HepG2 (cell line): ENCODE results near the gene JDP2. TPM values are rescaled to one million over a fixed set of nuclear protein-coding genes. Genes with fewer than 3 reads are reported as not detected.

Experiments
- ATAC-seq: fragments of 200-7000 bp; cut with Tn5 transposase; 3 replicates; pipeline ENCODE4 v1.9.1; 2020; ENCODE audit warnings: mild to moderate bottlenecking, moderate library complexity
- BruUV-seq: library from RNA; stranded (reverse); fragments of 400-500 nt; replicated peaks from 2 replicates; lab custom pipeline; 2021; lab: Mats Ljungman, UMichigan
- CTCF ChIA-PET: fragments of 300-600 bp; formaldehyde crosslinking; extraction: SDS; loops from one replicate; lab custom pipeline; 2021; ENCODE audit warnings: low total read pairs, inconsistent platforms, low intra/inter-chr PET ratio; lab: Yijun Ruan, JAX
- POLR2A ChIA-PET: fragments of 350-600 bp; sonication (Branson Sonifier 250); formaldehyde crosslinking; loops from one replicate; lab custom pipeline; 2020; ENCODE audit warnings: antibody characterized with exemption, inconsistent platforms; lab: Yijun Ruan, JAX
- DNase-seq: peaks from one replicate; pipeline ENCODE4 v3.0.0-alpha.2; 2015; ENCODE audit warnings: low spot score
- FAIRE-seq: peaks from 3 replicates; lab custom pipeline; 2011; peaks lifted over from hg19 to GRCh38; lab: Jason Lieb, UNC
- H2AFZ ChIP-seq: one replicate; pipeline ENCODE4 v1.6.1; 2011; ENCODE audit warnings: low read length, inconsistent platforms
- H3K27ac ChIP-seq: fragments of 300-600 bp; 3 replicates; pipeline ENCODE4 v1.8.0; 2011; ENCODE audit warnings: mixed run types, mild to moderate bottlenecking, mixed read lengths, low read length, inconsistent platforms; ENCODE audit not compliant: insufficient read depth; ENCODE audit errors: extremely low read length
- H3K27me3 ChIP-seq, 2 experiments: fragments of 200-600 bp in 1 of 2; 2 replicates in 1 of 2; 3 replicates in 1 of 2; pipeline versions ENCODE4 v1.6.0 to v1.8.0; 2011; ENCODE audit warnings: low read length in 2 of 2, mild to moderate bottlenecking in 2 of 2, moderate library complexity in 2 of 2, inconsistent platforms in 1 of 2; ENCODE audit not compliant: insufficient read depth in 2 of 2, control insufficient read depth in 1 of 2
- H3K36me3 ChIP-seq, 2 experiments: fragments of 200-600 bp in 1 of 2; replicated peaks in 1 of 2; 2 replicates in 1 of 2; 3 replicates in 1 of 2; pipeline versions ENCODE4 v1.5.1 to v1.8.0; 2011; ENCODE audit warnings: low read length in 2 of 2, inconsistent platforms in 1 of 2; ENCODE audit not compliant: insufficient read depth in 2 of 2, control insufficient read depth in 1 of 2
- H3K4me1 ChIP-seq: 2 replicates; pipeline ENCODE4 v1.5.1; 2012; ENCODE audit warnings: low read length, inconsistent platforms; ENCODE audit not compliant: insufficient read depth
- H3K4me2 ChIP-seq: 2 replicates; pipeline ENCODE4 v1.6.0; 2011; ENCODE audit warnings: low read depth, low read length, inconsistent platforms
- H3K4me3 ChIP-seq, 3 experiments: fragments of 200-600 bp in 1 of 3; sonication (generic), shearing (Covaris generic) in 1 of 3; replicated peaks in 1 of 3; 2 replicates each; pipeline ENCODE4 v1.5.1; 2011 to 2016; ENCODE audit warnings: low read length in 3 of 3, inconsistent platforms in 2 of 3, low read depth in 2 of 3, mild to moderate bottlenecking in 2 of 3, control low read depth in 1 of 3, mixed read lengths in 1 of 3; ENCODE audit not compliant: insufficient read depth in 1 of 3
- H3K79me2 ChIP-seq: one replicate; pipeline ENCODE4 v1.6.1; 2011; ENCODE audit warnings: low read length, inconsistent platforms; ENCODE audit not compliant: insufficient read depth
- H3K9ac ChIP-seq: 2 replicates; pipeline ENCODE4 v1.6.0; 2011; ENCODE audit warnings: mild to moderate bottlenecking, low read depth, low read length, inconsistent platforms; ENCODE audit not compliant: insufficient read depth
- H3K9me3 ChIP-seq: 2 replicates; pipeline ENCODE4 v1.5.1; 2012; ENCODE audit warnings: mild to moderate bottlenecking, low read length
- H4K20me1 ChIP-seq: 2 replicates; pipeline ENCODE4 v1.6.0; 2011; ENCODE audit warnings: inconsistent platforms, mild to moderate bottlenecking, low read length, moderate library complexity; ENCODE audit not compliant: insufficient read depth
- BATF2 ChIP-seq: sonication (generic); formaldehyde crosslinking; IDR thresholded peaks from 2 replicates; pipeline ENCODE4 v1.8.0; 2022; ENCODE audit warnings: mild to moderate bottlenecking, missing genetic modification reagents, moderate library complexity
- ETS1 ChIP-seq: sonication (generic); formaldehyde crosslinking; IDR thresholded peaks from 2 replicates; pipeline ENCODE4 v1.4.0; 2020; ENCODE audit warnings: missing genetic modification reagents
- GATAD1 ChIP-seq: IDR thresholded peaks from 2 replicates; pipeline ENCODE4 v1.6.1; 2016; ENCODE audit warnings: missing genetic modification reagents, missing compliant biosample characterization
- MTA1 ChIP-seq: sonication (generic); formaldehyde crosslinking; IDR thresholded peaks from 2 replicates; pipeline ENCODE4 v1.4.0; 2020; ENCODE audit warnings: missing genetic modification reagents, mild to moderate bottlenecking, borderline replicate concordance
- RBM39 ChIP-seq: fragments of 200-400 bp; formaldehyde crosslinking; IDR thresholded peaks from one replicate; pipeline ENCODE4 v1.6.1; 2018; ENCODE audit warnings: antibody characterized with exemption, mild to moderate bottlenecking, low read depth, low read length; ENCODE audit not compliant: poor library complexity, severe bottlenecking
- SKIL ChIP-seq: sonication (generic); formaldehyde crosslinking; IDR thresholded peaks from 2 replicates; pipeline ENCODE4 v1.8.0; 2022; ENCODE audit warnings: missing genetic modification reagents, mild to moderate bottlenecking, moderate library complexity, borderline replicate concordance
- TRIM22 ChIP-seq: fragments of 450-650 bp; IDR thresholded peaks from 2 replicates; pipeline ENCODE4 v1.6.1; 2017
- ZBTB34 ChIP-seq: sonication (generic); formaldehyde crosslinking; IDR thresholded peaks from 2 replicates; pipeline ENCODE4 v1.8.0; 2022; ENCODE audit warnings: mild to moderate bottlenecking, missing genetic modification reagents
- ZNF574 ChIP-seq: sonication (generic); formaldehyde crosslinking; IDR thresholded peaks from 2 replicates; pipeline ENCODE4 v1.4.0; 2020; ENCODE audit warnings: missing genetic modification reagents
- ZNF577 ChIP-seq: sonication (generic); formaldehyde crosslinking; IDR thresholded peaks from 2 replicates; pipeline ENCODE4 v1.4.0; 2020; ENCODE audit warnings: mild to moderate bottlenecking, low read depth, missing genetic modification reagents, borderline replicate concordance
- ZNF777 ChIP-seq: sonication (generic); formaldehyde crosslinking; IDR thresholded peaks from 2 replicates; pipeline ENCODE4 v1.4.0; 2020; ENCODE audit warnings: missing genetic modification reagents
- WGBS: methylation state at CpG from one replicate; pipeline ENCODE4 v1.1.6; 2017; ENCODE audit warnings: low lambda C conversion rate; 5-methylcytosine and 5-hydroxymethylcytosine counted together
- in situ Hi-C: cut with HindIII; loops from 2 replicates; pipeline ENCODE4 v1.10.0; 2017; ENCODE audit warnings: low pct_unique_long_range_greater_than_20kb; ENCODE audit not compliant: extremely low pct_ligation_motif_present
- intact Hi-C: fragments of 100-400 bp; cut with micrococcal nuclease; formaldehyde crosslinking; loops from one replicate; pipeline ENCODE4 v1.10.0; 2022; ENCODE audit not compliant: unreplicated experiment
- polyA plus RNA-seq, 8 experiments: library from polyadenylated mRNA; depleted of rRNA in 3 of 8; stranded (reverse) in 7 of 8; unstranded in 1 of 8; fragments of >200 nt; fragmentation: Illumina TruSeq in 4 of 8; extraction: Trizol in 4 of 8; gene quantifications; 2 replicates each; pipeline versions ENCODE4 v1.2.1 to v1.2.3, GENCODE V29; 2011 to 2016; ENCODE audit warnings: low read depth in 4 of 8, missing spikeins in 1 of 8, mixed read lengths in 1 of 8; ENCODE audit not compliant: insufficient read depth in 1 of 8
- total RNA-seq, 5 experiments: library from RNA; depleted of rRNA; stranded (reverse); fragments of >200 nt; fragmentation: Illumina TruSeq; extraction: Trizol; gene quantifications; 2 replicates each; pipeline ENCODE4 v1.2.3, GENCODE V29; 2016; ENCODE audit warnings: low read depth in 1 of 5

Gene JDP2
- total and polyA plus RNA-seq, 2 of the 13 experiments (the other 11 are each of a cell fraction or from before 2014, with no cell fraction given): 8.0 to 8.9 TPM

- CTCF ChIA-PET: no interaction called here
- H3K4me3 ChIP-seq: no peak overlapping the region
- FAIRE-seq (no peak), ATAC-seq (no peak), DNase-seq (no peak)
- H3K79me2 ChIP-seq: no peaks in the 10 kb centered on the region
- POLR2A ChIA-PET: interaction anchor here (0.7 kb wide), 1 partner anchor 199 kb away, joined by 3 read pairs; the partner anchor contains the start of genes ERG28 and TTLL5
- no TSS peak for BruUV-seq
- H2AFZ ChIP-seq: no peak overlapping the region
- WGBS: 100% methylated on average over 1 of the region's 2 CpGs
- intact Hi-C loops (no loop called here), in situ Hi-C loops (no loop called here)
- H4K20me1 ChIP-seq: no peaks in the 10 kb centered on the region
- no peak overlapping the region for H3K4me2 ChIP-seq
- H3K9me3 ChIP-seq: no peaks in the 10 kb centered on the region
- no peaks in the 10 kb centered on the region for H3K27me3 ChIP-seq
- no peaks in the 10 kb centered on the region for H3K4me1 ChIP-seq
- TF ChIP-seq MTA1 (CRISPR knock-in tag) (no peak), SKIL (CRISPR knock-in tag) (no peak), ZNF574 (CRISPR knock-in tag) (no peak), GATAD1 (no peak), ETS1 (CRISPR knock-in tag) (no peak), ZNF577 (CRISPR knock-in tag) (no peak), ZBTB34 (CRISPR knock-in tag) (no peak), BATF2 (CRISPR knock-in tag) (no peak), TRIM22 (no peak), RBM39 (no peak), ZNF777 (CRISPR knock-in tag) (no peak)
- no peak overlapping the region for H3K9ac ChIP-seq
- no peak overlapping the region for H3K27ac ChIP-seq
- peaks cover 9 to 28% of the 10 kb centered on the region in 2 experiments for H3K36me3 ChIP-seq
Observed at GRCh38 chr14:75461755-75462349, 34.0 kb downstream of the JDP2 start.
